HG03432 (cell line): Measurements from ENCODE around the gene CDC37L1.

Experiments used
- ATAC-seq: cut with Tn5 transposase; IDR thresholded peaks from one replicate; pipeline ENCODE4 v1.9.1; 2021; ENCODE audit warnings: mild to moderate bottlenecking, moderate library complexity; ENCODE audit not compliant: unreplicated experiment

The CDC37L1 gene

DNA sequence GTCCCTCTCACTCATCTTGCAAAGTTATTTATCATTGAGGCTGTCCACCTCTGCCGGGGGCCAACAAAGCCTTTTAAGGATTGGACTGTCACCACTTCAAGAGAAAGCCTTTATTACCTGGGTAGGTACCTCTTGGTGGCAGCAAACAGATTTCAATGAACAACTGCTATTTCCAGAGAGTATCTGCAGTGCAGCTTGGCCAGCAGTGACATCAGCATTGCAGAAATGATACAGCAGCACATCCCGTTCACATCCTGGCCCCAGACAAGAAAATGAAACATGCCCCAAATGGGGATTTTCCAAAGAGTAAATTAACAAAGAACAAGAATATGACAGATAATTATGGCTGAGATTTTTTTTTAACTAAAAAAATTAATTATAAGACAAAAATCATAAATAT is 10.8 kb upstream of the CDC37L1 start:
- ATAC-seq: no peak

DNA sequence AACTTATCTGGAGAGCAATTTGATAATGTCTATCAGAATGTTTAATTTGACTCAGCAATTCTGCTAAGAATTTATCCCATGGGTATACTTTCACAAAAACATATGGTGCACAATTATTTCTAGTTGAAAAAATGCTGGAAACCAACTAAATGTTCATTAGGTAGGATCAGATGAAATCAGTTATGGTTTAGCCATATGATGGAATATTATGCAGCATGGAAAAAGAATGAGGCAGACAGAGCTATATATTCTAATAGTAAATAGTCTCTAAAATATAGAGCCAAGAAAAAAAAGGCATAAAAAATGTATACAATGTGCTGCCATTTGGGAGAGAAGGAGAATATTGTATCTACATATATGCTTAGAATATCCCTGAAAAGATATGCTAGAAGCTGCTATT is 9.5 kb upstream of the CDC37L1 start:
- no peak for ATAC-seq

DNA sequence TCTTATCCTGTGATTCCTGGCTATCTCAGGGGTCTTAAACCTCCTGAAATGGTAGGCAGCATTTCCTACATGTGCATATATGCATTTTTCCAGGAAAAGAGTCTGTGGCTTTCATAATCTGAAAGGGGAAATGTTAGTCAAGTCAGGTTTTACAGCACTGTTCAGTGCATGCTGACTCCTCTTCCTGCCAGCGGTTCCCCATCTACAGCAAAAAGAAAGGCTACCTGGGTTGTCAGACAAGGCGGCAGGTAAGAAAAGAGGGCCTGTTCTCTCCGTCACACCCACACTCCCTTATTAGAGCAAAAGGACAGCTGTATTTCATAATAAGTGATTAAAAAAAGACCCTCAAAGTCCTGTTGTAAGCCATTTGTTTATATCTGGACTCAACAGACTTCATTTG is 8.8 kb upstream of the CDC37L1 start:
- no peak for ATAC-seq

DNA sequence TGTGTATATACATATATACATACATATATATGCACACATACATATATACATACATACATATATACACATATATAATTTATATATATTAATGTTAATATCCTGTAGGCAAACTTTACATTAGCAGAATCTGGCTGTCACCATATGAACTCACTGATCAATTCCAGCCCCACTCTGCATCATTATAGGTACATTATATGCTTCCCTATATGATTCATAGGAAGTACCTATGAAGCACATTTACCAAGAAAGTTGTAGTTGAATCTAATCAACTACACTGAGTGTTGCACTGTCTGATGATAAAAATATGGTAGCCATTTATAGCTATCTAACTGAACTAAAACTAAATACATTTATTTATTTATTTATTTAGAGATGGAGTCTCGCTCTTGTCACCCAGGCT is 7.6 kb upstream of the CDC37L1 start:
- ATAC-seq: no peak

DNA sequence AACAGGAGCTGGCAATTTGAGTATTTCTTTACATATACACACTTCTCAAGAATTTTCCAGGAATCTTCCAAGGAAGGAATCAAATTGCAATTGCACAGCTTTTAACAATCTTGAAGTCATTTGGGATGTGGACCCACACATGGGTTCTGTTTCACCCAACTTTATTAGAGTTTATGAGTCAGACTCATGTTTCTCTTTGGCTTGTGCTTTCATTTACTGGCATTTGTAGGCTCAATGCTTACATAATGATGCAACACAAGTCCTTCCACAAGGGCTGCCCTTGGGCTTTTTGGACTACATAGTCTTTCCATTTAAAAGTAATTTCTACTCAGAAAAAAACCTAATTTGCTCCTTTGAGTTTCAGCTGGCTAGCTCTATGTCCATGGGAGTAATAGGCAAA is 4.6 kb upstream of the CDC37L1 start:
- ATAC-seq: no peak

DNA sequence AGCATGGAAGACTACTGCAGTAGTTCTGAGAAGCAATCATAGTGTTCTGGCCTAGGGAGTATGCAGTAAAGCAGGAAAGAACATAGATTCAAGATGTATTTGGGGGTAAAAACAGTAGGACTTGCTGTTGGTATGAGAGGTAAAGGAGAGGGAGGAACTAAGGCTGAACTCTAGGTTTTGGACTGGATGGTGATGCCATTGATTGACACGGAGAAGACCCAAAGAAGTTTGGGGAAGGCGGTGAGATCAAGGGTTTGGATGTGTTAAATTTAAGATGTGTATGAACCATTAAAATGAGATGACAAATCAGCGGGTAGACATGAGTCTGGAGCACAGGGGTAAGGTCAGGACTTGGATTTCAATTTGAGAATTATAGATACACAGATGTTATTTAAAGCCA is 2.0 kb upstream of the CDC37L1 start:
- no peak for ATAC-seq

DNA sequence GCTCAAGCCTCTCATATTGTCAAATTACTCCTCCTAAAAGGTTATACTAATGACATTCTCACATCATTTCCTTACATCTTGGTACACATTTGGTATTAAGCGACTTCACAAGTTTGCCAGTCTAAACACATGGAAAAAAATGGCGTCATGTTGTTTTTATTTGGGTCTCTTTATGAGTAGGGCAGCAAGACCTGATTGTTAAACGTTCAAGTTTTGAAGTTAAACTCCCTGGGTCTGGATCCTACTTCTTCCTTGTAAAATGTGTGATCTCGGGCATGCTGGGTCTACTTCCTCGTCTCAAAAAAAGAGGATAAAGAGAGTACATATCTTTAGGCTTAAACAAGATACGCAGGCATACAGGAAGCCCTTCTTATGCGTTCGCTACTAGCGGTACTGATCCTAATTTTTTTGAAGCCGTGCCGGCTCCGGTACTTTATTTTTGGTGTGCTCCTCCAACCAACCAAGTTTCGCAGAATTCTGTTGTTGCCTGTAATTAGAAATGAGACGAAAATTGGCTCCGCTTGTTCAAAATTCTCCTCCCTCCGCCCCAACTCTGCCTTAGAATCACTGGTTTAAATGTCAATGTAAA is 596 bp upstream of the CDC37L1 start:
- ATAC-seq: peak; percentile 3

DNA sequence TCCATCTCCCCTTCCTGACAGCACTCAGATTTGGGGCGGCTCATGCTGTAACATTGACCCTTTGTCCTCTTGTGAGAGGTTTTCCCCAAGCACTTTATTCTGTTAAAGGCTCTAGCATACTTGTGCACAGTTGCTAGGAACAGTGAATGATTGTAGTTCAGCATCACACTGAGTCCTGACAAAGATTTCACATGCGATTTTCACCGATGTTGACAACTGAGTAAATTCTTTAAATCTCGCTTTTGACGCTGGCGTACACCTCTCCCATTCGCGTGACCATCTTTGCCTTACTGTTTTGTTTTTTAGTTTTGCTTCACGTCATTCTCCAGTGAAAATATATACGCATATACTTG is 780 bp downstream of the CDC37L1 start:
- peak; percentile 2 for ATAC-seq

DNA sequence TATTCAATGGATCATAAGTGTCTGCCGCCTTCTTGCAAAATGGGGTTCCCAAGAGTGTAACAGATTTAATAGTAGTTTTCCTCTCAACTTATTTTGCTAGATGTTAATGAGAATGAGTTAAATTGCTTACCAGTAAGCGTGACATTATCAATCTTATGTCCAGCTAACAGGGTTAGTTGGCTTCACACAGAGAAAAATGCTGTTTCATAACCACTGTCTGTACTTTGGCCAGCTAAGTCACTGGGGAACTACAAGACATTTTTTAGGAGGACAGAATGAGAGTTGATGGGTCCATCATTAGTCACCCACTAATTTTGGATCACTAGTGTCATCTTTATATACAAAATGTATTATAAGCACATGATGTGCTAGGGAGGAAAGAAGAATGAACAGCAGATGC is 1.4 kb downstream of the CDC37L1 start:
- no peak for ATAC-seq

DNA sequence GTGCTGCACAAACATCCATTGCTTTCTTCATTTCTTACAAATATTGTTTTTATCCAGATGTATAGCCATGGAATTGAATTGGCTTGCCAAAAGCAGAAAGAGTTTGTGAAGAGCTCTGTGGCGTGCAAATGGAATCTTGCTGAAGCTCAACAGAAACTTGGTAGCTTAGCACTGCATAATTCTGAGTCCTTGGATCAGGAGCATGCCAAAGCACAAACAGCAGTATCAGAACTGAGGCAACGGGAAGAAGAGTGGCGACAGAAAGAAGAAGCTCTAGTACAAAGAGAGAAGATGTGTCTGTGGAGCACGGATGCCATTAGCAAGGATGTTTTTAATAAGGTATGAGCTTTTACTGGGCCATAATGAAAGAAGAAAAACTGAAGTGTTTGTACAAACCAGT is 5.5 kb downstream of the CDC37L1 start:
- no peak for ATAC-seq

DNA sequence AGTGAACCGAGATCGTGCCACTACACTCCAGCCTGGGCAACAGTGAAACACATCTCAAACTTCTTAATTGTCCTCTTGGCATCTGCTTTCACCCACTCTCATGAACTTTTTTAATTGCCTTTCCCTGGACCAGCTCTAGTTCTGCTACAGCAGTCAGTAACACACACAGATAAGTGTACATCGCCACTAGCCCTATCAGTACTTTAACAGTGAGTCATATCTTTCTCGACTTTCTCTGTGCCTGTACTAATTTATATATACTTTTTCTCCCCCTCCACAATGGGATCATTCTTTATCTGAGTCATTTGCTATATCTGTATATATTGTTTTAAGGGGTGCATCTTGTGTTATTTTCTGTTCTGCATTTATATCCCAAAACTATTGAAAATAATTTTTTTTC is 6.7 kb downstream of the CDC37L1 start:
- no peak for ATAC-seq

DNA sequence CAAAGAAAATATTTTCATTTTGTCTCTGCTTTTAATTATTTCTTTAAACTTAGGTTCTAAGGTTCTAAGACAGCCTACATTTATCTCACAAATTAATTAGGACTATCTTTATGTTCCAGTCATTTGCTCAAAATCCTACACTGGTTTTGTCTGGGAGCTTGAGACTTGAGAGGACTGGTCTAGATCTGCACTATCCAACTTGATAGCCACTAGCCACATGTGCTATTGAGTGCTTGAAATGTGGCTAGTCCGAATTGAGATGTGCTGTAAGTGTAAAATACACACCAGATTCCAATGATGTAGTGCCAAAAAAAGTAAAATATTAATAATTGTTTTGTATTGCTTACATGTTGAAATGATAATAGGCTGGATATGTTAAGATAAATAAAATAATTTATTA is 7.2 kb downstream of the CDC37L1 start:
- no peak for ATAC-seq

DNA sequence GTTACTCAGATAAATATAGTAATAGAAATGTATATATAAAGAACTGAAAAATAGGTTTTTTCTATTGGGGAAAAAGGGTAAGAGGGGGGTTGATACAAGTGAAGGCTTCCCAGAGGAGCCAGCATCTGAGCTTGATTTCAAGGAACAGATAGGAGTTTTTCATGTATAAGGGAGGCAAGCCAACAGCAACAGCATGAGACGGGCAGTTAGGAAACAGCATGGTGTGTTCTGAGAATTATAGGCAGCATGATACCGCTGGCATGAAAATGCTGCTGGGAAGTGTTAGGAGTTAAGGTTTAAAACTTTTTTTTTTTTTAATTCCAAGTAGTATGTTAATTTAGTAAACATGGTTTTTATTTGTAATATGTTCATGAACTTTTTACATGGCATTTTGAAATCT is 9.7 kb downstream of the CDC37L1 start:
- no peak for ATAC-seq

DNA sequence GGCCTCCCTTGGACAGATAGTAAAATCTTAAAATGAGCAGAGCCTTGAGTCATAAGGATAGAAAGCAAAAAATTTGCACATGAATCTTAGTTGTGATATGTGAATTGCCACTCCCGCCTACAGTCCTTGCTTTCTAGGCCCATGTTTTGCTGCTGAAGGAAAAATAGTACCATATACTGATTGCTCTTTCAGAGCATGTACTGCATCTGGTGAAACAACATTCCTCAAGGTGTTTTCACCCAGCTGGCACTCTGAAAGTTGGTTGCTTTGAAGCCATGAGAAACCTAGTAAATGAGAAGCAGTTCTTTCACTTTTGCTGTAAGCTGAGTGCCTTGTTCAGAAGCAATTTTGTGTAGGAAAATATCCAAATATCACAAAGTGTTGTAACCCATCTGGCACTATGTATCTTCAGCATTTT is 10.3 kb downstream of the CDC37L1 start:
- peak; percentile 72 for ATAC-seq

DNA sequence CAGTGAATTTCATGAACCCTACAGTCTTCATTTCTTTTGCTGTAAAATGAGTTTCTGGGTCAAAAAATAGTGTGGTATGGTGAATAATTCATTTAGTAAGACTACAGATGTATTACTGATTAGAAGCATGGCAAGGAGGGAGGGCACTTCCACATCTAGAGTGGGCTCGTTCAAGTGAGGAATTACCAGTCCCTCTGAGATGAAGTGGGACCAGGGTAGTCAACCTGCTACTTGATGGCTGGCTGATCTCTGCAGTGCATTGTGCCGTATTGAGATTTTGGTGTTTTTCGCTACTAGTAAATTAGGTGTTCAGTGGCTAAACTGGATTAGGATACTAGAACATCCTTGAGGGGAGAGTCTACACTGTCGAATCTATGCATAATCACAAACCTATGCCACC is 10.8 kb downstream of the CDC37L1 start:
- peak; percentile 68 for ATAC-seq

DNA sequence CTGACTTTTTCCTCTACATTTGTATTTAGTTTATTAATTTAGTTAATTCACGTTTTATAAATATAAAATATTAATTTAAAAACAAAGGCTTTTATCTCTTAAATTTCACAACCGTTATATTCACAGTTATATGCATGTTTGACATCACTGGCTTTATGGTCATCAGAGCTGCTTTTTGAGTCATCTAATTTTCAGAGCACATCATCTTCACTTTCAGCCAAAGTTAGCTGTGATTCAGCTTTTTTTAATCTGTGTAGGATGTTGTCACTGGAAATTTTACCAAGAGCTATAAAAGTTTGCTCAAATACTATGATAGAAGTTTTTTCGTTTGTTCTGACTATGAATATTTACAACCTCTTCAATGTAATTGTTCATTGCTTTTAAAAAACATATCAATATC is 12.4 kb downstream of the CDC37L1 start:
- ATAC-seq: no peak

DNA sequence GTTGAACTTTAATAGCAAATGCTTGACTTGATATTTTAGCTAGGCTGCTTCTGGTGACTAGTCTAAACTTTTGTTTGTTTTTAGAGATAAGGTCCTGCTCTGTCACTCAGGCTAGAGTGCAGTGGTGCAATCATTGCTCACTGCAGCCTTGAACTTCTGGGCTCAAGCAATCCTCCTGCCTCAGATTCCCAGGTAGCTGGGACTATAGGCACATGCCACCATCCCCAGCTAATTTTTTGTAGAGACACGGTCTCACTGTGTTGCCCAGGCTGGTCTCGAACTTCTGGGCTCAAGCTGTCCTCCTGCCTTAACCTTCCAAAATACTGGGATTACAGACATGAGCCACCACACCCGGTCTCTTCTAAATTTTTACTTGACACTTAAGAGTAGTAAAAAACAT is 20.7 kb downstream of the CDC37L1 start:
- no peak for ATAC-seq

DNA sequence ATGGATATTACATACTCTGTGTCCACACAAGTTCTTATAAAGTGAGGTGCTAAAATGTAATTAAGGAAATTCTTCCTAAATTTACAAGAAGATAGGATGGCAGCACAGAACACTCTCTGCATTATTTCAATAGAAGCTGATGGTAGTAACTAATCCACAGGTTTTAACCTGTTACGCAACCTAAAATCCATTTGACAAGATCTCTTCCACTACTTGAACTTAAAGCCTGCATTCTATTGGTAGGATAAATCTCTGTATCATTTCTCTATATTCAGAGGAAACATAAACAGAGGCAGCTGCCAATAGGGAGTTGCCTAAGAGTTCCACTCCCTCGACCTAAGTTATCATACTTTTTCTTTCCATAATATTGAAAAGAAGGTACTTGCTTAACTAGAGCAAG is 21.6 kb downstream of the CDC37L1 start:
- ATAC-seq: no peak

DNA sequence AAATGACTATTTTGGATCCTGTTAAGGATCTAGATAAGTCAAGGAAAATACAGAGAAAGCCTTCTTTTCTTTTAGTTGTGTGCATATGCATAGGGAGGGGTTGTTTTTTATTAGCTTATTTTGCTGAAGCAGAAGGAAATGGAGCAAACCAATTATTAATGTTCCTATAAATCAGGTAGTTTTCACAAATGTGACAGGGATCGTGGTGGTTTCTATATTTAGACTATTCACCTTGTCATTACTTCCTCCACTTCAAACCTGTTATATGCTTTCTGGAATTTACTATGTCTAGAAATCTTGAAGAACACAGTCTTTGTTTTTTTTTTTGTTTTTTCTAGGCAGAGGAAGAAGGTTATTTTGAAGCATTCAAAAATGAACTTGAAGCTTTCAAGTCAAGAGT is 22.2 kb downstream of the CDC37L1 start:
- ATAC-seq: no peak

DNA sequence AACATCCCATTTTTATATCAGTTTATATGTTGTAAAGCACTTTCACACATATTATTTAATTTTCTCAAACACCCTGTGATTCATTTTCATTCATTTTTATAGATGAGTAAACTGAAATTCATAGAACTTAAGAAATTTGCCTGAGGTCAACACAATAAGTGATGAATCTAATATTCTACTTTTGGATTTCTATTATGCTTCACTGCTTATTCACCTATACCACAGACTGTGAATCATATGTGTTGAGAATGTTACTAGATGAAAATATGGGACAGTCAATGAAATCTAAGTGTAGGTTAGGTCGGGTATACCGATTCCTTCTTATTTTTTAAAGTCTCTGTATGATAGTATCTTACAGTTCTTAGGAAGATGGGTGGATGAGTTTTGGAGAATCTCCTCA is 24.8 kb downstream of the CDC37L1 start:
- ATAC-seq: no peak

DNA sequence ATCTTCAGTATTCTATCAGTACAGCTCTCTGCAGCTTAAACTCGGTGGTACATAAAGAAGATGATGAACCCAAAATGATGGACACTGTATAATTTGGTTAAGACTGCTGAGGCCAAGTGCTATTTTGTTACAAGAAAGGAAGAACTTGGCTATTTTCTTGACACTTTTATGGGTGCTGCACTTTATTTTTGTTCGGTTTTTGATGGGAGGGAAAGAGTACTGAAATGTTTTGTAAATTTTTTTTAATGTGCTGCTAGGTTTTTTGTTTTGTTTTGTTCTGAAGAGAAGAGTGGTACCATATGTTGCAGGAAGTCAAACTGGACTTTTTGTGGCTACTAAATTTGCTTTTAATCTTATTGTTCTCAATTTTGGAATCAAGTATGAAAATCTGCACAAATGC is 26.7 kb downstream of the CDC37L1 start:
- no peak for ATAC-seq

DNA sequence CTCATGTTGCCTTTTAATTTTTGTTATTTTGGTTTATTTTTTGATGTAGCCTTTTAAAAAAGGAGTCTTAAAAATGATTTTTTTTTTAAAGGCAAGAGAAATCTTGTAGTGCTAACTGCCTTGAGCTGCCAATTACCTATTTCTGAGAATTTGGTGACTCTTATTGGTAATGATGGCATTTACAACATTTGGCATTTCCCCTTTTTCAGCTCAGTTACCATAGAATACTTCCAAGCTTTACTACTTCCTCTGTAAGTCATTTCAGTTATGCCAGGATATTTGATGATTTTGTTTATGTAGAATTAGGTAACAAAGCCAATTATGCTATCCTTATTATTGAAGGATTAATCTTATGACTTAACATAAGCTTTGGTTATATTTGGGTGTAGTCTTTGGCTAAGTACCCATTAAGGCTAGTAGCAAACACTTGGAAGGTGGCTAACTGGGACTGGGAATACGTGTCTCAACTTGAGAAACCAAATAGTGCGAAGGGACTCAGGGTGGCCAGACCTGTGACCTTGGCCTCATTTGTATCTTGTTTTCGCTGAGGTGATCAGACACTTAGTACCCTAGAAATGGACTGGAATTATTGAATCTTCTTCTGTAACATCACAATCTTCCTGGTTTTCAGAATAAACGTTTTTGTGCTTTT is 27.7 kb downstream of the CDC37L1 start:
- ATAC-seq: no peak

DNA sequence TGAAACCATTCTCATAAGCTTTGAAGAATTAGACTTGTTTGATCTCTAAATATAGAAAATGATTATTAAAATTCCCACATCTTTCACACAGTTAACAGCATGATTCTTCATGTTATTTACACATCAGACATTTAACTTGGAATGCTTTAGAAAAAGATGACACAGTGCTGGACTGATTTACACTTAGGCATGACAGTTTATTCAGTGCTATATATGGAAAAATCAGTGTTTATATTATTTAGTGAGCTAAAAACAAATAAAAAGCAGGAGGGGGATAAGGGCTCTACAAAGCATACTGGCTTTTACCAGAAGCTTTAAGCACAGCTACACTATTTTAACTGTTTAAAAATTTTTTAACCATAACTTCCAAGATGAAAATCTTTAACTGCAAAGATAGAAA is 30.0 kb downstream of the CDC37L1 start:
- ATAC-seq: no peak
